Stimulated activated naive CD8-positive, alpha-beta T cell treated with anti-CD3 and anti-CD28 coated beads, Interleukin-15, Interleukin-2, amounts not matched to agents 100 U/mL and 50 U/mL, for 24 hours (primary cell): ENCODE results near the gene TNFAIP8L1.

Source experiments
- ATAC-seq: fragments of 150-1000 bp; cut with Tn5 transposase; one replicate; pipeline ENCODE4 v1.10.0; 2021
- DNase-seq: peaks from one replicate; pipeline ENCODE4 v3.0.0; 2021

Gene TNFAIP8L1

GRCh38 chr19:4649392-4650047 lies 10.2 kb downstream of the TNFAIP8L1 start:
- ATAC-seq (no peak), DNase-seq (no peak)

- DNase-seq, result no peak
- no peak for ATAC-seq
Observed at GRCh38 chr19:4650159-4650558, 10.8 kb downstream of the TNFAIP8L1 start.

- DNase-seq (no peak), ATAC-seq (no peak)
Observed at GRCh38 chr19:4652075-4652474, 12.8 kb downstream of the TNFAIP8L1 start.

GRCh38 chr19:4653793-4654436 lies 14.6 kb downstream of the TNFAIP8L1 start:
- no peak for DNase-seq
- ATAC-seq, result no peak

GRCh38 chr19:4654437-4655361 lies 15.4 kb downstream of the TNFAIP8L1 start:
- ATAC-seq (no peak), DNase-seq (no peak)

GRCh38 chr19:4656102-4656501 lies 16.8 kb downstream of the TNFAIP8L1 start:
- DNase-seq (no peak), ATAC-seq (no peak)

GRCh38 chr19:4657262-4657661 lies 17.9 kb downstream of the TNFAIP8L1 start:
- ATAC-seq (no peak), DNase-seq (no peak)

GRCh38 chr19:4657835-4658234 lies 18.5 kb downstream of the TNFAIP8L1 start:
- DNase-seq, result no peak
- no peak for ATAC-seq

GRCh38 chr19:4660181-4660791 lies 21.0 kb downstream of the TNFAIP8L1 start:
- DNase-seq, result no peak
- ATAC-seq, result peak; percentile 29

GRCh38 chr19:4660993-4661392 lies 21.7 kb downstream of the TNFAIP8L1 start:
- ATAC-seq (no peak), DNase-seq (no peak)

- DNase-seq, result no peak
Observed at GRCh38 chr19:4662020-4662695, 22.8 kb downstream of the TNFAIP8L1 start.

GRCh38 chr19:4662812-4663211 lies 23.5 kb downstream of the TNFAIP8L1 start:
- ATAC-seq, result no peak
- DNase-seq, result no peak

More at GRCh38 chr19:4662020-4662695, 22.8 kb downstream of the TNFAIP8L1 start:
- ATAC-seq, result no peak

- ATAC-seq (no peak), DNase-seq (no peak)
Observed at GRCh38 chr19:4664642-4665041, 25.3 kb downstream of the TNFAIP8L1 start.

- ATAC-seq (peak; percentile 99), DNase-seq (peak; percentile 97)
Observed at GRCh38 chr19:4669723-4670480, 30.6 kb downstream of the TNFAIP8L1 start, which contains the start of gene MYDGF. MYDGF (minus strand) TSS chr19:4670342; CDS start chr19:4670334, 8 bp downstream.

- ATAC-seq (no peak), DNase-seq (no peak)
Observed at GRCh38 chr19:4671185-4671851, 32.0 kb downstream of the TNFAIP8L1 start.

- ATAC-seq, result no peak
- DNase-seq, result no peak
Observed at GRCh38 chr19:4673216-4673615, 33.9 kb downstream of the TNFAIP8L1 start.

- no peak for ATAC-seq
- no peak for DNase-seq
Observed at GRCh38 chr19:4673726-4674125, 34.4 kb downstream of the TNFAIP8L1 start.

GRCh38 chr19:4675346-4675745 lies 36.0 kb downstream of the TNFAIP8L1 start:
- no peak for ATAC-seq
- DNase-seq, result no peak

- DNase-seq, result peak; percentile 47
Observed at GRCh38 chr19:4676955-4677731, 37.8 kb downstream of the TNFAIP8L1 start.

More at GRCh38 chr19:4676955-4677731, 37.8 kb downstream of the TNFAIP8L1 start:
- peak; percentile 24 for ATAC-seq
